HepG2 (cell line): ENCODE measurements around the gene SHBG. TPM values are rescaled to one million over a fixed set of nuclear protein-coding genes. Genes with fewer than 3 reads are reported as not detected.

Source experiments
- ATAC-seq: fragments of 200-7000 bp; cut with Tn5 transposase; 3 replicates; pipeline ENCODE4 v1.9.1; 2020; ENCODE audit warnings: mild to moderate bottlenecking, moderate library complexity
- BruUV-seq: library from RNA; stranded (reverse); fragments of 400-500 nt; replicated peaks from 2 replicates; lab custom pipeline; 2021; lab: Mats Ljungman, UMichigan
- CTCF ChIA-PET: fragments of 300-600 bp; formaldehyde crosslinking; extraction: SDS; loops from one replicate; lab custom pipeline; 2021; ENCODE audit warnings: low total read pairs, inconsistent platforms, low intra/inter-chr PET ratio; lab: Yijun Ruan, JAX
- POLR2A ChIA-PET: fragments of 350-600 bp; sonication (Branson Sonifier 250); formaldehyde crosslinking; loops from one replicate; lab custom pipeline; 2020; ENCODE audit warnings: antibody characterized with exemption, inconsistent platforms; lab: Yijun Ruan, JAX
- DNase-seq: peaks from one replicate; pipeline ENCODE4 v3.0.0-alpha.2; 2015; ENCODE audit warnings: low spot score
- FAIRE-seq: peaks from 3 replicates; lab custom pipeline; 2011; peaks lifted over from hg19 to GRCh38; lab: Jason Lieb, UNC
- H2AFZ ChIP-seq: one replicate; pipeline ENCODE4 v1.6.1; 2011; ENCODE audit warnings: low read length, inconsistent platforms
- H3K27ac ChIP-seq: fragments of 300-600 bp; 3 replicates; pipeline ENCODE4 v1.8.0; 2011; ENCODE audit warnings: mixed run types, mild to moderate bottlenecking, mixed read lengths, low read length, inconsistent platforms; ENCODE audit not compliant: insufficient read depth; ENCODE audit errors: extremely low read length
- H3K27me3 ChIP-seq, 2 experiments: fragments of 200-600 bp in 1 of 2; 2 replicates in 1 of 2; 3 replicates in 1 of 2; pipeline versions ENCODE4 v1.6.0 to v1.8.0; 2011; ENCODE audit warnings: low read length in 2 of 2, mild to moderate bottlenecking in 2 of 2, moderate library complexity in 2 of 2, inconsistent platforms in 1 of 2; ENCODE audit not compliant: insufficient read depth in 2 of 2, control insufficient read depth in 1 of 2
- H3K36me3 ChIP-seq, 2 experiments: fragments of 200-600 bp in 1 of 2; replicated peaks in 1 of 2; 2 replicates in 1 of 2; 3 replicates in 1 of 2; pipeline versions ENCODE4 v1.5.1 to v1.8.0; 2011; ENCODE audit warnings: low read length in 2 of 2, inconsistent platforms in 1 of 2; ENCODE audit not compliant: insufficient read depth in 2 of 2, control insufficient read depth in 1 of 2
- H3K4me1 ChIP-seq: 2 replicates; pipeline ENCODE4 v1.5.1; 2012; ENCODE audit warnings: low read length, inconsistent platforms; ENCODE audit not compliant: insufficient read depth
- H3K4me2 ChIP-seq: 2 replicates; pipeline ENCODE4 v1.6.0; 2011; ENCODE audit warnings: low read depth, low read length, inconsistent platforms
- H3K4me3 ChIP-seq, 3 experiments: fragments of 200-600 bp in 1 of 3; sonication (generic), shearing (Covaris generic) in 1 of 3; replicated peaks in 1 of 3; 2 replicates each; pipeline ENCODE4 v1.5.1; 2011 to 2016; ENCODE audit warnings: low read length in 3 of 3, inconsistent platforms in 2 of 3, low read depth in 2 of 3, mild to moderate bottlenecking in 2 of 3, control low read depth in 1 of 3, mixed read lengths in 1 of 3; ENCODE audit not compliant: insufficient read depth in 1 of 3
- H3K79me2 ChIP-seq: one replicate; pipeline ENCODE4 v1.6.1; 2011; ENCODE audit warnings: low read length, inconsistent platforms; ENCODE audit not compliant: insufficient read depth
- H3K9ac ChIP-seq: 2 replicates; pipeline ENCODE4 v1.6.0; 2011; ENCODE audit warnings: mild to moderate bottlenecking, low read depth, low read length, inconsistent platforms; ENCODE audit not compliant: insufficient read depth
- H3K9me3 ChIP-seq: 2 replicates; pipeline ENCODE4 v1.5.1; 2012; ENCODE audit warnings: mild to moderate bottlenecking, low read length
- H4K20me1 ChIP-seq: 2 replicates; pipeline ENCODE4 v1.6.0; 2011; ENCODE audit warnings: inconsistent platforms, mild to moderate bottlenecking, low read length, moderate library complexity; ENCODE audit not compliant: insufficient read depth
- AGO2 ChIP-seq: fragments of 200-400 bp; formaldehyde crosslinking; optimal IDR thresholded peaks from 2 replicates; pipeline ENCODE3; 2017; ENCODE audit warnings: mild to moderate bottlenecking, low read depth, low read length, moderate library complexity
- POLR2G ChIP-seq: fragments of 200-400 bp; formaldehyde crosslinking; IDR thresholded peaks from 2 replicates; pipeline ENCODE4 v1.6.1; 2018; ENCODE audit warnings: mild to moderate bottlenecking, low read depth, low read length, moderate library complexity
- ZNF747 ChIP-seq: sonication (generic); formaldehyde crosslinking; IDR thresholded peaks from 2 replicates; pipeline ENCODE4 v1.8.1; 2023; ENCODE audit warnings: missing genetic modification reagents, mild to moderate bottlenecking, borderline replicate concordance
- ZNF891 ChIP-seq: sonication (generic); formaldehyde crosslinking; IDR thresholded peaks from 2 replicates; pipeline ENCODE4 v1.5.0; 2020; ENCODE audit warnings: mild to moderate bottlenecking, missing genetic modification reagents
- WGBS: methylation state at CpG from one replicate; pipeline ENCODE4 v1.1.6; 2017; ENCODE audit warnings: low lambda C conversion rate; 5-methylcytosine and 5-hydroxymethylcytosine counted together
- in situ Hi-C: cut with HindIII; loops from 2 replicates; pipeline ENCODE4 v1.10.0; 2017; ENCODE audit warnings: low pct_unique_long_range_greater_than_20kb; ENCODE audit not compliant: extremely low pct_ligation_motif_present
- intact Hi-C: fragments of 100-400 bp; cut with micrococcal nuclease; formaldehyde crosslinking; loops from one replicate; pipeline ENCODE4 v1.10.0; 2022; ENCODE audit not compliant: unreplicated experiment
- polyA plus RNA-seq, 8 experiments: library from polyadenylated mRNA; depleted of rRNA in 3 of 8; stranded (reverse) in 7 of 8; unstranded in 1 of 8; fragments of >200 nt; fragmentation: Illumina TruSeq in 4 of 8; extraction: Trizol in 4 of 8; gene quantifications; 2 replicates each; pipeline versions ENCODE4 v1.2.1 to v1.2.3, GENCODE V29; 2011 to 2016; ENCODE audit warnings: low read depth in 4 of 8, missing spikeins in 1 of 8, mixed read lengths in 1 of 8; ENCODE audit not compliant: insufficient read depth in 1 of 8
- total RNA-seq, 5 experiments: library from RNA; depleted of rRNA; stranded (reverse); fragments of >200 nt; fragmentation: Illumina TruSeq; extraction: Trizol; gene quantifications; 2 replicates each; pipeline ENCODE4 v1.2.3, GENCODE V29; 2016; ENCODE audit warnings: low read depth in 1 of 5
- TF ChIP-seq, protein P1 (sequence below): IDR thresholded peaks from 2 replicates; pipeline ENCODE4 v1.6.1; 2016; ENCODE audit warnings: low read depth, borderline replicate concordance
- TF ChIP-seq, protein P2 (sequence below): sonication (generic); formaldehyde crosslinking; IDR thresholded peaks from 2 replicates; pipeline ENCODE4 v1.4.0; 2020; ENCODE audit warnings: missing genetic modification reagents, borderline replicate concordance

The SHBG gene
- total and polyA plus RNA-seq, 2 of the 13 experiments (the other 11 are each of a cell fraction or from before 2014, with no cell fraction given), result 4.0 to 6.1 TPM

DNA sequence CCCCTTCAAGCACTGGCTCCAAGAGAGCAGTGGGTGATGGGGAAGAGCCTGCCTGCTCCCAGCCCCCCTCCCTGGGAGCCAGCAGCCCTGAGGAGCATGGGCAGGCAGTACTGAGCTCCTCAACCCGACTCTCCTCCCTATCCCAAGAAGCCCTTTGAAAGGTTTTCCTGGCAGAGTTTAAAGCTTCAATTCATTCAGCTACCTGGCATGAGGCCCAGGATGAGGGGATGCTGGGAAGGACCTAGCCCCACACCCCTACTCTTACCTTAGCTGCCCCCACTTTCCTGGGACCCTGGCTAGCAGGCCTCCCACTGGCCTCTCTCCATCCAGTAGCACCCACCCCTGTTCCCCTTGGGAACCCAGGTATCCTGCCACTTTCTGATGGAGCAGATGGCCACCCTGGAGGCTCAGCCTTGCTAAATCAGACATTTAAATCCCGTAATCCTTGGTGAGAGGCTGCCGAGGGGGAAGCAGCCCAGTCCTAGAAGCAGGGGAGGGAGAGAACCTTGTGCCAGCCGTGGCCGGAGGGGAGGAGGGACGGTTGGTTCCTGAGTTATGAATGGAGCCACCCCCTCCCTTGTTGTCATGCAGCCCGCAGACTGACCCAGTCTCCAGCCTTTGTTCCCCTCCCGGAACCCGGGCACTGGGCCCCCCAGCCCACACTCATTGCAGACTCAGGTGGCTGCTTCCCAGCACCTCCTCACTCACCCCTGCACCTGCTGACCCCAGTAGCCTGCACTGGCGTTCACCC is 37.9 kb downstream of the SHBG start:
- ChIA-PET CTCF (no interaction called here), POLR2A (interaction anchor here (1.2 to 2.1 kb wide), 2 partner anchors 19 to 40 kb away, joined by 5 to 7 read pairs; partner anchors contain the start of genes SAT2, TP53 and WRAP53)
- TF ChIP-seq POLR2G (0 out of 2 replicates have a peak, but pooled peaks have one; percentile 7), AGO2 (peak; percentile 34), ZNF747 (CRISPR knock-in tag) (no peak), ZNF891 (CRISPR knock-in tag) (no peak)
- TF ChIP-seq, protein P1, sequence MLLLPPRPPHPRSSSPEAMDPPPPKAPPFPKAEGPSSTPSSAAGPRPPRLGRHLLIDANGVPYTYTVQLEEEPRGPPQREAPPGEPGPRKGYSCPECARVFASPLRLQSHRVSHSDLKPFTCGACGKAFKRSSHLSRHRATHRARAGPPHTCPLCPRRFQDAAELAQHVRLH (CRISPR knock-in tag), result no peak
- TF ChIP-seq, protein P2, sequence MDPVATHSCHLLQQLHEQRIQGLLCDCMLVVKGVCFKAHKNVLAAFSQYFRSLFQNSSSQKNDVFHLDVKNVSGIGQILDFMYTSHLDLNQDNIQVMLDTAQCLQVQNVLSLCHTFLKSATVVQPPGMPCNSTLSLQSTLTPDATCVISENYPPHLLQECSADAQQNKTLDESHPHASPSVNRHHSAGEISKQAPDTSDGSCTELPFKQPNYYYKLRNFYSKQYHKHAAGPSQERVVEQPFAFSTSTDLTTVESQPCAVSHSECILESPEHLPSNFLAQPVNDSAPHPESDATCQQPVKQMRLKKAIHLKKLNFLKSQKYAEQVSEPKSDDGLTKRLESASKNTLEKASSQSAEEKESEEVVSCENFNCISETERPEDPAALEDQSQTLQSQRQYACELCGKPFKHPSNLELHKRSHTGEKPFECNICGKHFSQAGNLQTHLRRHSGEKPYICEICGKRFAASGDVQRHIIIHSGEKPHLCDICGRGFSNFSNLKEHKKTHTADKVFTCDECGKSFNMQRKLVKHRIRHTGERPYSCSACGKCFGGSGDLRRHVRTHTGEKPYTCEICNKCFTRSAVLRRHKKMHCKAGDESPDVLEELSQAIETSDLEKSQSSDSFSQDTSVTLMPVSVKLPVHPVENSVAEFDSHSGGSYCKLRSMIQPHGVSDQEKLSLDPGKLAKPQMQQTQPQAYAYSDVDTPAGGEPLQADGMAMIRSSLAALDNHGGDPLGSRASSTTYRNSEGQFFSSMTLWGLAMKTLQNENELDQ (CRISPR knock-in tag), result no peak
- BruUV-seq, result no TSS peak
- in situ Hi-C loops (no loop called here), intact Hi-C loops (no loop called here)
- Histone ChIP-seq H2AFZ (no peak overlapping the region), H3K9me3 (no peaks in the 10 kb centered on the region), H3K4me1 (no peaks in the 10 kb centered on the region), H3K27me3 (no peaks in the 10 kb centered on the region), H3K4me3 (no peak overlapping the region), H4K20me1 (no peaks in the 10 kb centered on the region), H3K79me2 (no peaks in the 10 kb centered on the region), H3K27ac (no peak overlapping the region), H3K36me3 (peaks cover 10 to 14% of the 10 kb centered on the region in 2 experiments; a peak in 4 of 5 replicates), H3K9ac (no peak overlapping the region), H3K4me2 (no peak overlapping the region)
- DNase-seq, result no peak
- no peak for ATAC-seq
- WGBS, result 89% methylated on average over 7 of the region's 10 CpGs
- no peak for FAIRE-seq
